Measurements from ENCODE around the gene MAP4K4.

Gene MAP4K4

DNA sequence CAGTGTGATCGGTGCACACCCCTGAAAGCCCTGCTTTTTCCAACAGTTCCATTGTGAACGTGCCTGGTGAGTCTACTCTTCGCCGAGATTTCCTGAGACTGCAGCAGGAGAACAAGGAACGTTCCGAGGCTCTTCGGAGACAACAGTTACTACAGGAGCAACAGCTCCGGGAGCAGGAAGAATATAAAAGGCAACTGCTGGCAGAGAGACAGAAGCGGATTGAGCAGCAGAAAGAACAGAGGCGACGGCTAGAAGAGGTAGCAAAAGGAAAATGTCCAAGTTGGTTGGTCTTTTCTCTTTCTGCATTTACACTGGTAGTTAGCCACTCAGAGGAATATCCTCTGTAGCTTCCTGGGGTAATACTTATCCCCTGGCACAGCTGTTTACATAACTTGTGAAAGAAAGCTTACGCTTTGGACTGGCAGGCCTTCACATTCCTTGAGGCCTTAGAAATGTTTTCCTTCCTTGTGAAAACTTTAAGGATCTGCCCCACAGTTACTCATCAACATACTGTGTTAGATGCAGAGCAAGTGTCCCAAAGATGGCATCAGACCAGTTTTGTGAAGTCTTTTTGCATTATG, 146.6 kb downstream of the MAP4K4 start:
- no peak overlapping the region for H4K5ac ChIP-seq (ENCODE audit: low read length)
- H3K27ac ChIP-seq (ENCODE audit: low read depth, low read length), result no peak overlapping the region
- peaks cover 14% of the 10 kb centered on the region for H3K36me3 ChIP-seq (ENCODE audit: control insufficient read depth, insufficient read depth, low read length)

DNA sequence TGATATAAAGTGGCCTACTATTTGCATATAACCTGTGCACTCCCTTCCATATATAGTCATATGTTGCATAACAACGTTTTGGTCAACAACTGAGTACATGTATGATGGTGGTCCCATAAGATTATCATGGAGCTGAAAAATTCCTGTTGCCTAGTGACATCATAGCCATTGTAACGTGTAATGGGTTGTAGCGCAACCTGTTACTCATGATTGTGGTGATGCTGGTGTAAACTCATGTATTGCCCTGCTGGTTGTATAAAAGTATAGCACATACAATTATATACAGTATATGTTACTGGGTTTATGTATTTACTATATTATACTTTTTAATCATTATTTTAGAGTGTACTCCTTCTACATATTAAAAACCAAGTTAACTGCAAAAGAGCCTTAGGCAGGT, 149.5 kb downstream of the MAP4K4 start:
- no peak overlapping the region for H4K5ac ChIP-seq (ENCODE audit: low read length)
- H3K4me3 ChIP-seq (ENCODE audit: low read length), result no peak overlapping the region
- no CpG with 5 or more reads among the region's 3 CpGs for WGBS (ENCODE audit: extremely low coverage, insufficient coverage, low lambda C conversion rate)
- no peaks in the 10 kb centered on the region for H3K4me1 ChIP-seq (ENCODE audit: control insufficient read depth, low read depth, low read length)
- H3K27me3 ChIP-seq (ENCODE audit: insufficient read depth, low read length, poor library complexity), result no peaks in the 10 kb centered on the region
- no peak overlapping the region for H3K4ac ChIP-seq (ENCODE audit: low read depth, low read length)
- H3K79me2 ChIP-seq (ENCODE audit: control insufficient read depth, insufficient read depth, low read length), result no peaks in the 10 kb centered on the region
- H4K8ac ChIP-seq (ENCODE audit: low read depth, low read length), result no peak overlapping the region
- no peak overlapping the region for H2BK120ac ChIP-seq (ENCODE audit: low read depth, low read length)
- no peak overlapping the region for H3K56ac ChIP-seq (ENCODE audit: low read length)
- no peak overlapping the region for H2AK5ac ChIP-seq (ENCODE audit: low read length)
- peaks cover 15% of the 10 kb centered on the region for H3K36me3 ChIP-seq (ENCODE audit: control insufficient read depth, insufficient read depth, low read length)
- DNase-seq, result no peak
- H3K18ac ChIP-seq (ENCODE audit: low read length), result no peak overlapping the region
- H3K9ac ChIP-seq (ENCODE audit: low read length), result no peak overlapping the region
- no peak overlapping the region for H2BK5ac ChIP-seq (ENCODE audit: low read length)
- H3K4me2 ChIP-seq (ENCODE audit: low read length), result no peak overlapping the region
- H2BK15ac ChIP-seq (replicated peaks; ENCODE audit: low read depth), result no peak overlapping the region
- H3K79me1 ChIP-seq (ENCODE audit: low read length), result peaks cover 4% of the 10 kb centered on the region
- H3K23ac ChIP-seq (ENCODE audit: low read length), result no peak overlapping the region
- no peak overlapping the region for H3K27ac ChIP-seq (ENCODE audit: low read depth, low read length)

More for the DNA sequence above, 146.6 kb downstream of the MAP4K4 start:
- Histone ChIP-seq H3K56ac (ENCODE audit: low read length) (no peak overlapping the region), H2AK5ac (ENCODE audit: low read length) (no peak overlapping the region), H4K8ac (ENCODE audit: low read depth, low read length) (no peak overlapping the region), H3K4me3 (ENCODE audit: low read length) (no peak overlapping the region), H2BK5ac (ENCODE audit: low read length) (no peak overlapping the region), H3K4me1 (ENCODE audit: control insufficient read depth, low read depth, low read length) (no peaks in the 10 kb centered on the region), H3K27me3 (ENCODE audit: insufficient read depth, low read length, poor library complexity) (no peaks in the 10 kb centered on the region), H2BK15ac (replicated peaks; ENCODE audit: low read depth) (no peak overlapping the region), H3K4me2 (ENCODE audit: low read length) (no peak overlapping the region), H3K4ac (ENCODE audit: low read depth, low read length) (no peak overlapping the region), H3K79me2 (ENCODE audit: control insufficient read depth, insufficient read depth, low read length) (no peaks in the 10 kb centered on the region), H3K23ac (ENCODE audit: low read length) (no peak overlapping the region), H2BK120ac (ENCODE audit: low read depth, low read length) (no peak overlapping the region), H3K79me1 (ENCODE audit: low read length) (peaks cover 4% of the 10 kb centered on the region), H3K9ac (ENCODE audit: low read length) (no peak overlapping the region), H3K18ac (ENCODE audit: low read length) (no peak overlapping the region)
- WGBS (ENCODE audit: extremely low coverage, insufficient coverage, low lambda C conversion rate), result no CpG with 5 or more reads among the region's 12 CpGs
- no peak for DNase-seq

DNA sequence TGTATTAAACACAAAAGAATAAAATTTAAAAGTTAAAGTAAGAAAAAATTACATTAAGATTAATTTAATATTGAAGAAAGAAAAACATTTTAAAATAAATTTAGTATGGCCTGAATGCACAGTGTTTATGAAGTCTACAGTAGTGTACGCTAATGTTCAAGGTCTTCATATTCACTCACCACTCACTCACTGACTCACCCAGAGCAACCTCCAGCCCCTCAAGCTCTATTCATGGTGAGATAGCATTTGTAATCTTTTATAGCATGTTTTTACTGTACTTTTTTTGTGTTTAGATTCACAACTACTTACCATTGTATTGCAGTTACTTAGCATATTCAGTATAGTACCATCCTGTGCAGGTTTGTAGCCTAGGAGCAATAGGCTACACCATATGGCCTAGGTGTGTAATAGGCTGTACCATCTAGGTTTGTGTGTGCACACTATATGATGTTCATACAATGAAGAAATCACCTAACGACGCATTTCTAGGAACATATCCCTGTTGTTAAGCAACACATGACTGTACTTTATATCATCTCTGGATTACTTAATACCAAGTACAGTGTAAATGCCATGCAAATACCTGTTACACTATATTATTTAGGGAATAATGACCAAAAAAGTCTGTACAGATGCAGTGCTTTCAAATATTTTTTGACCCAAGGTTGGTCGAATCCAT, 150.3 kb downstream of the MAP4K4 start:
- no peaks in the 10 kb centered on the region for H3K27me3 ChIP-seq (ENCODE audit: insufficient read depth, low read length, poor library complexity)
- H3K4ac ChIP-seq (ENCODE audit: low read depth, low read length), result no peak overlapping the region
- no peaks in the 10 kb centered on the region for H3K79me2 ChIP-seq (ENCODE audit: control insufficient read depth, insufficient read depth, low read length)
- H4K5ac ChIP-seq (ENCODE audit: low read length), result no peak overlapping the region
- H3K36me3 ChIP-seq (ENCODE audit: control insufficient read depth, insufficient read depth, low read length), result peaks cover 13% of the 10 kb centered on the region
- H2AK5ac ChIP-seq (ENCODE audit: low read length), result no peak overlapping the region
- no peak overlapping the region for H3K4me2 ChIP-seq (ENCODE audit: low read length)
- H3K4me1 ChIP-seq (ENCODE audit: control insufficient read depth, low read depth, low read length), result no peaks in the 10 kb centered on the region
- WGBS (ENCODE audit: extremely low coverage, insufficient coverage, low lambda C conversion rate), result no CpG with 5 or more reads among the region's 4 CpGs
- H3K23ac ChIP-seq (ENCODE audit: low read length), result no peak overlapping the region
- no peak for DNase-seq
- no peak overlapping the region for H3K18ac ChIP-seq (ENCODE audit: low read length)
- H3K9ac ChIP-seq (ENCODE audit: low read length), result no peak overlapping the region
- no peak overlapping the region for H3K27ac ChIP-seq (ENCODE audit: low read depth, low read length)
- H2BK15ac ChIP-seq (replicated peaks; ENCODE audit: low read depth), result no peak overlapping the region
- H4K8ac ChIP-seq (ENCODE audit: low read depth, low read length), result no peak overlapping the region
- peaks cover 2% of the 10 kb centered on the region for H3K79me1 ChIP-seq (ENCODE audit: low read length)
- H2BK5ac ChIP-seq (ENCODE audit: low read length), result no peak overlapping the region
- H2BK120ac ChIP-seq (ENCODE audit: low read depth, low read length), result no peak overlapping the region
- H3K56ac ChIP-seq (ENCODE audit: low read length), result no peak overlapping the region
- no peak overlapping the region for H3K4me3 ChIP-seq (ENCODE audit: low read length)

DNA sequence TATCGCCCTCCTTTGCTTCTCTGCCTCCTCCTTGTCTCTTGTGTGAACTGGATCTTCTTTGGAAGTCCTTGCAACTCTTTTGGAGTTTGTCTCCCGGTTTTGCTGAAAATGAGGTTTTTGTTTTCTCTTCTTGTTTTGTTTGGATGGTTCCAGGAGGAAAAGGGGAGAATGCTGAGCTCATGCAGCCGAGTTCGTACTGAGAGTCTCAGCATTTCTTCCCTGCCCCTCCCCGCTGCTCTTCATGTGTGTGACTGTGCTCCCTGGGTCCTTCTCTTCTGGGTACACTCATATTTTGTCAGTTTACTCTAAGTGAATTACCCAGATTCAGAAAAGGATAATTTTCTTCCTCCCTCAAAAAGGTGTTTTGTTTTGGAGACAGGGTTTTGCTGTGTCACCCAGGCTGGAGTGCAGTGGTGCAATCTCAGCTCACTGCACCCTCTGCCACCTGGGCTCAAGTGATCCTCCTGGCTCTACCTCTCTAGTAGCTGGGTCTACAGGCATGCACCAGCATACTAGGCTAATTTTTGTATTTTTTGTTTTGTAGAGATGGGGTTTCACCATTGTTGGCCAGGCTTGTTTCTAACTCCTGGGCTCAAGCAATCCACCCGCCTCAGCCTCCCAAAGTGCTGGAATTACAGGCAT, 151.4 kb downstream of the MAP4K4 start:
- Histone ChIP-seq H3K4me3 (ENCODE audit: low read length) (no peak overlapping the region), H3K18ac (ENCODE audit: low read length) (no peak overlapping the region), H3K56ac (ENCODE audit: low read length) (no peak overlapping the region), H3K79me2 (ENCODE audit: control insufficient read depth, insufficient read depth, low read length) (no peaks in the 10 kb centered on the region), H3K79me1 (ENCODE audit: low read length) (peaks cover 2% of the 10 kb centered on the region), H3K27me3 (ENCODE audit: insufficient read depth, low read length, poor library complexity) (no peaks in the 10 kb centered on the region), H3K4me1 (ENCODE audit: control insufficient read depth, low read depth, low read length) (no peaks in the 10 kb centered on the region), H4K8ac (ENCODE audit: low read depth, low read length) (no peak overlapping the region), H4K5ac (ENCODE audit: low read length) (no peak overlapping the region), H3K9ac (ENCODE audit: low read length) (no peak overlapping the region), H2AK5ac (ENCODE audit: low read length) (no peak overlapping the region), H2BK5ac (ENCODE audit: low read length) (no peak overlapping the region), H3K27ac (ENCODE audit: low read depth, low read length) (no peak overlapping the region), H3K36me3 (ENCODE audit: control insufficient read depth, insufficient read depth, low read length) (peaks cover 12% of the 10 kb centered on the region), H3K23ac (ENCODE audit: low read length) (no peak overlapping the region), H2BK15ac (replicated peaks; ENCODE audit: low read depth) (no peak overlapping the region), H2BK120ac (ENCODE audit: low read depth, low read length) (no peak overlapping the region), H3K4ac (ENCODE audit: low read depth, low read length) (no peak overlapping the region), H3K4me2 (ENCODE audit: low read length) (no peak overlapping the region)
- WGBS (ENCODE audit: extremely low coverage, insufficient coverage, low lambda C conversion rate), result no CpG with 5 or more reads among the region's 6 CpGs
- no peak for DNase-seq

DNA sequence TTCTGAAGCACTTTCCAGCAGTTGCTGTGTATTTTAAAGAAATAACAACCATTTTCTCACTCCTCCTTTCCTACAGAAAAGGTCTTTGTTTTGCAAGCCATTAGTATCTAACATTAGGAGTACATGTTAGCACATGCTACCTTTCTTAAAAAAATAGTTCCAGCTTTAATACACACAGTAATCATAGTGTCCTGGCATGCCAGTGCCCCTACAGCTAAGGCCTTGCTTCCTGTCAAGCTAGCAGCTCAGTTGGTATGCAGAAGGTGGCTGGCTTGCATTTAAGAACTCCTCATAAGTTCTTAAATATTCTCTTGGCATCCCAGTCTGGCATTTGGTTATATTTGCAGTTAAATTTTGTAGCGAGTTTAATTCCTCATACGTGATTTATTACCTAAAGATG, 152.9 kb downstream of the MAP4K4 start:
- no peak overlapping the region for H2BK120ac ChIP-seq (ENCODE audit: low read depth, low read length)
- H4K5ac ChIP-seq (ENCODE audit: low read length), result no peak overlapping the region
- H3K27me3 ChIP-seq (ENCODE audit: insufficient read depth, low read length, poor library complexity), result no peaks in the 10 kb centered on the region
- WGBS (ENCODE audit: extremely low coverage, insufficient coverage, low lambda C conversion rate), result no CpG with 5 or more reads among the region's 2 CpGs
- no peak overlapping the region for H3K56ac ChIP-seq (ENCODE audit: low read length)
- H2BK15ac ChIP-seq (replicated peaks; ENCODE audit: low read depth), result no peak overlapping the region
- H2BK5ac ChIP-seq (ENCODE audit: low read length), result no peak overlapping the region
- no peak overlapping the region for H3K4me2 ChIP-seq (ENCODE audit: low read length)
- no peak overlapping the region for H3K18ac ChIP-seq (ENCODE audit: low read length)
- H3K79me1 ChIP-seq (ENCODE audit: low read length), result peaks cover 2% of the 10 kb centered on the region
- no peak overlapping the region for H2AK5ac ChIP-seq (ENCODE audit: low read length)
- H3K4me3 ChIP-seq (ENCODE audit: low read length), result no peak overlapping the region
- DNase-seq, result no peak
- H3K4me1 ChIP-seq (ENCODE audit: control insufficient read depth, low read depth, low read length), result no peaks in the 10 kb centered on the region
- no peak overlapping the region for H3K27ac ChIP-seq (ENCODE audit: low read depth, low read length)
- no peak overlapping the region for H4K8ac ChIP-seq (ENCODE audit: low read depth, low read length)
- peaks cover 4% of the 10 kb centered on the region for H3K36me3 ChIP-seq (ENCODE audit: control insufficient read depth, insufficient read depth, low read length)
- H3K9ac ChIP-seq (ENCODE audit: low read length), result no peak overlapping the region
- no peaks in the 10 kb centered on the region for H3K79me2 ChIP-seq (ENCODE audit: control insufficient read depth, insufficient read depth, low read length)
- no peak overlapping the region for H3K23ac ChIP-seq (ENCODE audit: low read length)
- H3K4ac ChIP-seq (ENCODE audit: low read depth, low read length), result no peak overlapping the region
